Activated CD4-positive, alpha-beta T cell treated with anti-CD3 and anti-CD28 coated beads, Interleukin-2, amount 50 U/mL, for 48 hours (primary cell): Measurements from ENCODE around the gene RPP25.
"Not testable (repeated sequence)": the region's sequence is repeated elsewhere in the genome, so short reads cannot be mapped to it uniquely, and the experiment has no call there.

Source experiments
- DNase-seq, 2 experiments: peaks; one replicate each; pipeline ENCODE4 v3.0.0-alpha.2; 2020

Gene RPP25

GRCh38 chr15:74962219-74962618 is 5.6 kb upstream of the RPP25 start:
- DNase-seq = no peak

GRCh38 chr15:74961616-74962015 is 5.0 kb upstream of the RPP25 start:
- DNase-seq = no peak

GRCh38 chr15:74960995-74961588 is 4.5 kb upstream of the RPP25 start:
- no peak for DNase-seq

- DNase-seq = no peak
These were observed 3.7 kb upstream of the RPP25 start for GRCh38 chr15:74960286-74960685.

- no peak for DNase-seq
These were observed 3.0 kb upstream of the RPP25 start for GRCh38 chr15:74959586-74959939.

- DNase-seq = no peak
These were observed 2.5 kb upstream of the RPP25 start for GRCh38 chr15:74958908-74959585.

GRCh38 chr15:74958320-74958907 is 1.8 kb upstream of the RPP25 start:
- peak in 1 of 2 experiments; percentile 23 for DNase-seq

- peak in 1 of 2 experiments; percentile 28 for DNase-seq
These were observed 984 bp upstream of the RPP25 start for GRCh38 chr15:74957476-74958035.

GRCh38 chr15:74955796-74956647 is 550 bp downstream of the RPP25 start:
- peak; percentile 75 to 81 for DNase-seq

GRCh38 chr15:74955017-74955416 is 1.6 kb downstream of the RPP25 start:
- DNase-seq = no peak

GRCh38 chr15:74954515-74954914 is 2.1 kb downstream of the RPP25 start:
- DNase-seq = no peak

GRCh38 chr15:74951006-74951405 is 5.6 kb downstream of the RPP25 start:
- no peak for DNase-seq

- peak; percentile 86 to 88 for DNase-seq
These were observed 6.3 kb downstream of the RPP25 start for GRCh38 chr15:74950078-74950908.

- peak; percentile 88 to 92 for DNase-seq
These were observed 18.8 kb downstream of the RPP25 start, which contains the start of gene COX5A for GRCh38 chr15:74937590-74938371. Gene COX5A, minus strand, starts transcription at chr15:74938073. Its CDS starts 59 bp downstream, at chr15:74938014.

- DNase-seq = no peak
These were observed 19.3 kb downstream of the RPP25 start for GRCh38 chr15:74937272-74937589.

- DNase-seq = not testable (repeated sequence)
These were observed 21.4 kb downstream of the RPP25 start for GRCh38 chr15:74935193-74935592.

GRCh38 chr15:74933573-74933972 is 23.0 kb downstream of the RPP25 start:
- no peak for DNase-seq

- DNase-seq = no peak
These were observed 27.8 kb downstream of the RPP25 start for GRCh38 chr15:74928771-74929198.

- no peak for DNase-seq
These were observed 32.0 kb downstream of the RPP25 start for GRCh38 chr15:74924525-74924924.

GRCh38 chr15:74920456-74920855 is 36.1 kb downstream of the RPP25 start:
- no peak for DNase-seq

GRCh38 chr15:74917676-74918075 is 38.9 kb downstream of the RPP25 start:
- no peak for DNase-seq
